Cardiac ventricle fibroblast (primary cell): ENCODE data around the gene F2. TPM values are rescaled to one million over a fixed set of nuclear protein-coding genes. Genes with fewer than 3 reads are reported as not detected.

Experiments used
- total RNA-seq: library from RNA; depleted of rRNA; stranded (reverse); fragments of >200 nt; gene quantifications from 2 replicates; pipeline ENCODE4 v1.2.3, GENCODE V29; 2015

F2 gene
- not detected in 2 replicates for total RNA-seq

DNA sequence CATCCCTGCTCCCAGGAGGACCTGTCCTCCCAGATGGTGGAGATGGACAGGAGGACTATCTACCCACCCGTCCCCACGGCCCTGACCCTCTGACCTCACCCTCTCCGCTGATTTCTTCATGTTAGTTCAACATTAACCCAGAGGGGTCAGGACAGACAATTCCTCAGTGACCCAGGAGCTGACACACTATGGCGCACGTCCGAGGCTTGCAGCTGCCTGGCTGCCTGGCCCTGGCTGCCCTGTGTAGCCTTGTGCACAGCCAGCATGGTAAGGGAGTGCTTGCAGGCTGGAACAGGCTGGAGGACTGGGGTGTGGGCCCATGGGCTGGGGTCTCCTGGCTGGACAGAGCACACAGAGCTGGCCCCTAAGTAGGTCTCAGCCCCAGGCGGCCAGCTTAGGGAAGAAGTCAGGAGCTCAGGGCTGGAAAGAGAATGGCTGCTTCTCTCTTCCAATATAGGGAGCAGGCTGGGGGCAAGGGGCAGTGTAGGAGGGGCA is at the start of gene F2:
Gene F2 (plus strand): TSS at position 166 of the 495 bp plus-strand sequence. CDS start 23 bp downstream, at position 189.

GRCh38 chr11:46700241-46701077 is 18.6 kb upstream of the F2 start, which contains the start of the genes ARHGAP1 and ZNF408:
Gene ARHGAP1, minus strand, starts transcription at chr11:46700619. Its CDS starts 4,512 bp downstream, at chr11:46696107.
Gene ZNF408, plus strand, starts transcription at chr11:46701031. Its CDS starts 17 bp downstream, at chr11:46701048.

Other genes starting within 250 kb of the F2 start
- gene AMBRA1, start 125.2 kb upstream of the F2 start, total RNA-seq: 18.8 and 24.1 TPM in 2 replicates
- gene HARBI1, start 102.0 kb upstream of the F2 start, total RNA-seq: 2.4 and 3.3 TPM in 2 replicates
- 101 and 104 TPM in 2 replicates for gene ATG13, start 101.7 kb upstream of the F2 start, total RNA-seq
- 61.3 and 71.5 TPM in 2 replicates for gene ARHGAP1, start 18.6 kb upstream of the F2 start, total RNA-seq
- 8.8 and 9.6 TPM in 2 replicates for gene ZNF408, start 18.2 kb upstream of the F2 start, total RNA-seq
- gene CKAP5, start 127.1 kb downstream of the F2 start, total RNA-seq: 32.2 and 40.5 TPM in 2 replicates
- gene LRP4, start 199.3 kb downstream of the F2 start, total RNA-seq: 5.1 and 5.5 TPM in 2 replicates
- 14.4 and 17.8 TPM in 2 replicates for gene CSTPP1, start 217.5 kb downstream of the F2 start, total RNA-seq